Measurements from ENCODE around the gene MAML3.

- no peak for TF ChIP-seq TAF1 (IDR thresholded peaks at IDR 0.05; ENCODE audit: low read depth, low read length)
- TF ChIP-seq POLR2A (IDR thresholded peaks at IDR 0.05; ENCODE audit: low read depth, low read length), result no peak
- no peak for TF ChIP-seq POLR2AphosphoS5 (IDR thresholded peaks at IDR 0.05; ENCODE audit: low read depth, low read length)
- no peak for TF ChIP-seq SPI1 (IDR thresholded peaks at IDR 0.05; ENCODE audit: low read depth, low read length)
- TF ChIP-seq PAX5 (IDR thresholded peaks at IDR 0.05; ENCODE audit: insufficient read depth, low read length, severe bottlenecking), result no peak
- TF ChIP-seq POU2F2 (IDR thresholded peaks at IDR 0.05; ENCODE audit: low read depth, low read length), result no peak
Observed at GRCh38 chr4:139940600-139940999, 213.4 kb downstream of the MAML3 start.

Data from GM12891 (cell line).